ENCODE data around the gene MYO7B.
A peak's percentile ranks its signal among the peaks of the same experiment; 100 is the strongest.

MYO7B gene

DNA sequence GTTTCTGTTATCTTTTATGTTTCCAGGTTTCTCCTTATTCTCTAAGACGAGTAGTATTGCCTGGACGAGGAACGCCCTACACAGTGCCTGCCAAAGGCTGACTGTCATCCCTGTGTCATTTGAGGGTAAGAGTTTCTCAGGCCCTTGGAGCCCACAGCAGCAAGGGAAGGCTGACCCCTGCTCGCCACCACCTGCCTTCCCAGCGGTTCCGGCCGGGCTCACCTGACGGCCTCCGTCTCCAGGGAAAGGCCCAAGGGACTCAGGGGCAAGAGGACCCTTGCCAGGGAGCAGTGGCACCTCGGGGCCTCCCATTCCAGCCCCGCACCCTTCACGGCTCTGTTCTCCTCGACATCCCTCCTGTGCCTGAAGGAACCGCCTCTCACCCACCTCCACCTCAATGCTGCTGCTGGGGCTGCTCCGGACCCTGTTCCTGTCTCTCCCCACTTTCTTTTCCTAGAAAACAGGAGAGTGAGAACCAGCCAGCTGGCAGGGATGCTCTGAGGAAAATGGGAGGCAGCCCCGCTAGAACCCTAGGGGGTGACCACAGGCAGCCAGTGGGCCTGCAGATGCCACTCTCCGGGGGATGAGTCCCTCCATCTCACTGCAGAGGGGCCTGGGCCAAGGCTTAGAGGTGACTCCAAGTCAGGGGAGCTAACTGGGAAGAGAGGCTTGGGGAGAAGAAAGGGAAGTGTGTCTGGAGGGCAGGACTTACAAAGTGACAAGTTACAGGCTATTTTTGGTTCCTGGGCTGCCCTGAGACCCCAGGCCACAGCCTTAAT is 138.0 kb downstream of the MYO7B start:
- peak overlapping the region in 1 of 10 experiments; percentile 60; a peak in 2 of 20 replicates for H3K4me3 ChIP-seq
- peak overlapping the region; percentile 95 to 100 (median 97); a peak in 21 of 22 replicates for H3K4me2 ChIP-seq
- 0 out of 22 replicates have a peak overlapping the region, but pooled peaks of 1 of the 11 experiments have one; percentile 75 for H3K9ac ChIP-seq
- no peak overlapping the region for H3K27ac ChIP-seq
- no peak for TF ChIP-seq Cebpa-rat (IDR thresholded peaks at IDR 0.05)
- peaks cover 19 to 36% (median 26%) of the 10 kb centered on the region in 10 experiments for H3K4me1 ChIP-seq
- H3K27me3 ChIP-seq, result peaks cover 51 to 61% (median 58%) of the 10 kb centered on the region in 11 experiments
- no peaks in the 10 kb centered on the region for H3K36me3 ChIP-seq
- peaks cover 0 to 6% (median 0%) of the 10 kb centered on the region in 11 experiments; a peak in 3 of 22 replicates for H3K9me3 ChIP-seq (replicated peaks in 1 of 11)
- peaks cover 0 to 49% (median 25%) of the 10 kb centered on the region in 11 experiments; a peak in 15 of 22 replicates for H4K20me1 ChIP-seq

DNA sequence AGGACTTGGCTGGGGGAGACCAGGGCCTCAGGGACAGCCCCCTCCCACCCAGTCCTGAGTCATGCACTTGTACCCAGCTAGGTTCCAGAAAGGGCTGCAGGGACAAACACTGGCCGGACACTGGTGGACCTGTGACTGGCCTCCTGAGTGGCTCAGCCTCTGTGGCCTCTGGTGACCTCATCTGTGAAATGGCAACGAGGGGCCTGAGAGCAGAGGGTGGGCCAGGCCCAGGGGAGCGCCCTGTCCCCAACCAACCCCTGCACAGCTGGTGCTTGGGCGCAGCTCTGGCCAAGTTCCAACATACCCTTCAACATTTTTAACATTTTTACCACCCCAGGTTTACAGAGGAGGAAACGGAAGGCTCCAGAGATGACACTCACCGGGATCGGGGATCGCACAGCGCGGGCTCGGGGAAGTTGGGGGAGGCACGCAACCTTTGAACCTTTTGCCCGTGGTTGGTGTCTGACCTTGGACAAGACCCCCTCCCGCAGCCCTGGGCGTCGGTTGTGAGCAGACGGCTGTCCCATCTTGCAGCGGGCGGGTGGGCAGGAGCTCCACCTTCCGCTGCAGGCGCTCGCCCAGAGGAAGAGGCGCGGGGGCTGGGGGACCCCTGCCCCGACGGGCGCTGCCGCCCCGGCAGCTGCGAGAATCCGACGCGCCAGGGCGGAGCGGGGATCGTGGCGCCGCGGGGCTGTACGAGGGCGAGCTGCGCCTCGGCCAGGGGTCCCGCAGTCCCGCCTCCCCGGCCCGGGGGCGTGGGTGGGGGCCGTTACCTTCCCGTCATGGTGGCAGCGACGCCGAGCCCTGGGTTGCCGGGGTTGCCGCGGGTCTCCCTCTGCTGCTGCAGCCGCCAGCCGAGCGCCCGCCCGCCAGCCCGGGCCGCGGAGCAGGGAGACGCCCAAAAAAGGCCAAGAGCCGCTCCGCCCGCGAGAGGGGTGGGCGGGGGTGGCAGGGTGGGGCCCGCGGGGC is 139.0 kb downstream of the MYO7B start:
- Histone ChIP-seq H3K4me3 (peak overlapping the region; percentile 46 to 73 (median 61)), H3K4me1 (peaks cover 27 to 47% (median 36%) of the 10 kb centered on the region in 10 experiments), H3K4me2 (peak overlapping the region; percentile 95 to 100 (median 97)), H3K36me3 (no peaks in the 10 kb centered on the region), H3K27ac (no peak overlapping the region), H3K27me3 (peaks cover 57 to 71% (median 65%) of the 10 kb centered on the region in 11 experiments), H3K9ac (peak overlapping the region; percentile 39 to 75 (median 65); a peak in 20 of 22 replicates), H4K20me1 (peaks cover 0 to 53% (median 27%) of the 10 kb centered on the region in 11 experiments; a peak in 15 of 22 replicates), H3K9me3 (replicated peaks in 1 of 11) (no peaks in the 10 kb centered on the region)
- TF ChIP-seq Cebpa-rat (IDR thresholded peaks at IDR 0.05), result no peak

- Histone ChIP-seq H3K27ac (no peak within 1 kb of the TSS), H3K4me1 (peaks cover 35 to 58% (median 46%) of the 10 kb centered on the region in 10 experiments), H3K9me3 (replicated peaks in 1 of 11) (no peaks in the 10 kb centered on the region), H3K4me3 (peak within 1 kb of the TSS; percentile 46 to 73 (median 61)), H3K9ac (peak within 1 kb of the TSS; percentile 39 to 75 (median 65); a peak in 20 of 22 replicates), H4K20me1 (peaks cover 0 to 55% (median 28%) of the 10 kb centered on the region in 11 experiments; a peak in 15 of 22 replicates), H3K4me2 (peak within 1 kb of the TSS; percentile 95 to 100 (median 97)), H3K36me3 (no peaks in the 10 kb centered on the region), H3K27me3 (peaks cover 57 to 81% (median 69%) of the 10 kb centered on the region in 11 experiments)
- TF ChIP-seq Cebpa-rat (IDR thresholded peaks at IDR 0.05), result no peak
These were observed 140.1 kb downstream of the MYO7B start, which contains the start of gene LIMS2 for GRCh38 chr2:127675331-127676261. TSS of gene LIMS2 (minus strand) at chr2:127675530. CDS start at chr2:127675024, 506 bp downstream.

DNA sequence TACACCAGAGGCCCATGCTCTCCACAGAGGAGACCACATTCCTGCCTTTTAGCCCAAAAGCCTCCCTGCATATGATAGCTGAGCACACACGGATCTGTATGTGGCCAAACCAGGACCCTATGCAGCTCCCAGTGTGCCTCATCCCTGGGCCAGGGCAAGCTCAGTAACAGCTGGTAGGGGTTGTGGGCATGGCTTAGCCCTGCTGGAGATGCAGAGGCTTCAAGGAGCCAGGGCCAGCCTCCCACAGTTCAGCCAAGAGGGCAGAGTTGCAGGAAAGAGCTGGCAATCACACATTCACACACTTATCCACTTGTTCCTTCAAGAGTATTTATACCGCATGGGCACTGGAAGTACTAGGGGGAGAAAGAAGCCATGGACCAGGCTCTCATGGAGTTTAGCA is 141.4 kb downstream of the MYO7B start:
- H3K4me1 ChIP-seq, result peaks cover 46 to 71% (median 60%) of the 10 kb centered on the region in 10 experiments
- no peak overlapping the region for H3K27ac ChIP-seq
- no peak overlapping the region for H3K4me3 ChIP-seq
- H4K20me1 ChIP-seq, result peaks cover 0 to 52% (median 28%) of the 10 kb centered on the region in 11 experiments; a peak in 15 of 22 replicates
- no peak for TF ChIP-seq Cebpa-rat (IDR thresholded peaks at IDR 0.05)
- no peak overlapping the region for H3K9ac ChIP-seq
- no peak overlapping the region for H3K4me2 ChIP-seq
- no peaks in the 10 kb centered on the region for H3K9me3 ChIP-seq (replicated peaks in 1 of 11)
- H3K27me3 ChIP-seq, result peaks cover 57 to 86% (median 69%) of the 10 kb centered on the region in 11 experiments
- no peaks in the 10 kb centered on the region for H3K36me3 ChIP-seq

DNA sequence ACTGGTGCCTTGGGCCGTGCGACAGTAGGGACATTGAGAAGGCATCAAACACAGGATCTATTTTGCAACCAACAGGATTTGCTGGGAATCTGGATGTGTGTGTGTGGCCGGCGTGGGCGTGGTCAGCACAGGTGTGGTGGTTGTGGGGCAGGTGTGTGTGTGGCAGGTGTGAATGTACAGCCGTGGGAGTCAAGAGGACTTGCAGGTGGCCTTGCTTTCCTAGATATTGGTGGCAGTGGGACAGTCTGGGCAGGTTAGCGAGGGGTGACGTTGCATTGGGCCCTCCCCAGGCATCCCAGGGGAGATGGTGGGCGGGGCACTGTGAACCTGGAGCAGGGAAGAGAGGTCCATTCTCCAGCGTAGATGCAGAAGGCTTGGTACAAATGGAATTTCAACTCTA is 143.0 kb downstream of the MYO7B start:
- H3K27me3 ChIP-seq, result peaks cover 53 to 78% (median 59%) of the 10 kb centered on the region in 11 experiments
- peak overlapping the region in 7 of 11 experiments; percentile 87 to 99 (median 94); a peak in 13 of 22 replicates for H3K4me2 ChIP-seq
- H3K27ac ChIP-seq, result no peak overlapping the region; a peak in 1 of 22 replicates
- no peak overlapping the region for H3K9ac ChIP-seq
- no peaks in the 10 kb centered on the region for H3K36me3 ChIP-seq
- peaks cover 32 to 76% (median 71%) of the 10 kb centered on the region in 10 experiments for H3K4me1 ChIP-seq
- peaks cover 0 to 35% (median 20%) of the 10 kb centered on the region in 11 experiments; a peak in 15 of 22 replicates for H4K20me1 ChIP-seq
- no peak for TF ChIP-seq Cebpa-rat (IDR thresholded peaks at IDR 0.05)
- no peak overlapping the region for H3K4me3 ChIP-seq
- no peaks in the 10 kb centered on the region for H3K9me3 ChIP-seq (replicated peaks in 1 of 11)

GRCh38 chr2:127678991-127679390 is 143.5 kb downstream of the MYO7B start:
- H3K27me3 ChIP-seq, result peaks cover 48 to 73% (median 54%) of the 10 kb centered on the region in 11 experiments
- TF ChIP-seq Cebpa-rat (IDR thresholded peaks at IDR 0.05), result no peak
- peaks cover 0 to 31% (median 16%) of the 10 kb centered on the region in 11 experiments; a peak in 15 of 22 replicates for H4K20me1 ChIP-seq
- H3K9ac ChIP-seq, result peak overlapping the region in 3 of 11 experiments; percentile 79 to 83 (median 80); a peak in 5 of 22 replicates
- H3K36me3 ChIP-seq, result no peaks in the 10 kb centered on the region
- H3K27ac ChIP-seq, result peak overlapping the region in 4 of 11 experiments; percentile 84 to 87 (median 86); a peak in 6 of 22 replicates
- H3K4me3 ChIP-seq, result no peak overlapping the region; a peak in 1 of 20 replicates
- no peaks in the 10 kb centered on the region for H3K9me3 ChIP-seq (replicated peaks in 1 of 11)
- peak overlapping the region in 8 of 11 experiments; percentile 87 to 99 (median 93); a peak in 17 of 22 replicates for H3K4me2 ChIP-seq
- peaks cover 27 to 76% (median 70%) of the 10 kb centered on the region in 10 experiments for H3K4me1 ChIP-seq

DNA sequence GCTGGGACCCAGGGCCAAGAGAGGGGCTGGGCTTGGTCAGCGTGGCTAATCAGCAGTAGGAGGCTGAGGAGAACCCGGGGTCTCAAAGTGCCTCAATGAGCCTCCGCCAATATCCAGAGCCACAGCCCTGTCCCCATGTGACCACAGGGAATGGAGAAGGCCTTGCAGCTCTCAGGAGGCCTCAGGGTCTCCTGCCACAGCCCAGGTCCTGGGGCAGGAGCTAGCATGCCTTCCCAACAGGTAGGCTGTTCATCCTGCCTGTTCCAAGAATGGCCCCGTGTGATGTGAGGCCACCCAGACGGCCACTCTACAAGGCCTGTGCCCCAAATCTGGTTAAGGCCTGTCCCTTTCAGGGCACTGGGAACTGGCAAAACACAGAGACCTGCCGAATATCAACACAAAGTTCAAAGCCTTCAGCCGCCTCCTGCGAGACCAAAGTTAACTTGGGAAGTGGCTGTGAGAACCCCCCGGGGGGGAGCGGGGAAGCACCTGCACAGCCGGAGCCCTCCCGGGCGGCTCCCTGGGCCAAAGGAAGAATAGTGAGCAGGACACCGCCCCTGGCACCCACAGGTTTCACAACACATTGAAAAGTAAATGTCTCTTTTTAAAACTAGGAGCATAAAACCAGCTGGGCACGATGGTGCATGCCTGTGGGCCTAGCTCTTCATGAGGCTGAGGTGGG is 144.3 kb downstream of the MYO7B start:
- peak overlapping the region; percentile 7 to 99 (median 92); a peak in 20 of 22 replicates for H3K4me2 ChIP-seq
- TF ChIP-seq Cebpa-rat (IDR thresholded peaks at IDR 0.05), result peak in 4 of 11 experiments; percentile 14 to 79 (median 68); a peak in 6 of 22 replicates
- peaks cover 40 to 65% (median 46%) of the 10 kb centered on the region in 11 experiments for H3K27me3 ChIP-seq
- peak overlapping the region in 4 of 10 experiments; percentile 1 to 57 (median 32); a peak in 4 of 20 replicates for H3K4me3 ChIP-seq
- peak overlapping the region in 5 of 11 experiments; percentile 7 to 86 (median 80); a peak in 10 of 22 replicates for H3K9ac ChIP-seq
- H3K27ac ChIP-seq, result peak overlapping the region in 6 of 11 experiments; percentile 64 to 87 (median 84); a peak in 10 of 22 replicates
- H3K9me3 ChIP-seq (replicated peaks in 1 of 11), result no peaks in the 10 kb centered on the region
- peaks cover 0 to 23% (median 7%) of the 10 kb centered on the region in 11 experiments; a peak in 8 of 22 replicates for H4K20me1 ChIP-seq
- peaks cover 19 to 71% (median 64%) of the 10 kb centered on the region in 10 experiments for H3K4me1 ChIP-seq
- H3K36me3 ChIP-seq, result no peaks in the 10 kb centered on the region
